ENCODE results near the gene FAM107B. TPM values are rescaled to one million over a fixed set of nuclear protein-coding genes. Genes with fewer than 3 reads are reported as not detected.
A peak's percentile ranks its signal among the peaks of the same experiment; 100 is the strongest.

FAM107B gene
- total and polyA plus RNA-seq, 2 of the 13 experiments (the other 11 are each of a cell fraction or from before 2014, with no cell fraction given): 15.7 to 24.8 TPM

GRCh38 chr10:14653271-14654161 is 121.2 kb downstream of the FAM107B start (continued):
- TF ChIP-seq NR2F1 (CRISPR knock-in tag; IDR thresholded peaks at IDR 0.05) (peak in 1 of 2 experiments; percentile 48; a peak in 1 of 4 replicates), ZNF460 (CRISPR knock-in tag; IDR thresholded peaks at IDR 0.05; ENCODE audit: borderline replicate concordance) (no peak), THRA (CRISPR knock-in tag; IDR thresholded peaks at IDR 0.05; ENCODE audit: borderline replicate concordance) (no peak), CHCHD3 (CRISPR knock-in tag; IDR thresholded peaks at IDR 0.05) (no peak), CBX2 (IDR thresholded peaks at IDR 0.05; ENCODE audit: low read depth, low read length) (0 out of 2 replicates have a peak, but pooled peaks have one; percentile 2), CBX2 (CRISPR knock-in tag; IDR thresholded peaks at IDR 0.05; ENCODE audit: low read depth) (no peak), ZNF343 (CRISPR knock-in tag; IDR thresholded peaks at IDR 0.05) (no peak), TCF7L2 (IDR thresholded peaks at IDR 0.05; ENCODE audit: low read depth, low read length) (no peak), ZNF652 (CRISPR knock-in tag; IDR thresholded peaks at IDR 0.05; ENCODE audit: borderline replicate concordance, low read depth) (no peak), IRF9 (CRISPR knock-in tag; IDR thresholded peaks at IDR 0.05; ENCODE audit: borderline replicate concordance) (no peak), RFX1 (IDR thresholded peaks at IDR 0.05) (peak; percentile 37; the same call in 1 of the 2 replicates), CEBPZ (IDR thresholded peaks at IDR 0.05; ENCODE audit: low read length) (no peak)
